ENCODE results near the gene TBC1D17. TPM values are rescaled to one million over a fixed set of nuclear protein-coding genes. Genes with fewer than 3 reads are reported as not detected.

TBC1D17 gene
- total RNA-seq, 1 experiment from 2014 or later, result 9.5 TPM

GRCh38 chr19:49889687-49890348, 12.3 kb downstream of the TBC1D17 start:
- peak; percentile 53 for DNase-seq (ENCODE audit: extremely low read depth, low read depth)

- DNase-seq (ENCODE audit: extremely low read depth, low read depth), result no peak
Measured at GRCh38 chr19:49890349-49891311, 13.1 kb downstream of the TBC1D17 start.

GRCh38 chr19:49891393-49891792, 13.9 kb downstream of the TBC1D17 start:
- DNase-seq (ENCODE audit: extremely low read depth, low read depth), result no peak

- DNase-seq (ENCODE audit: extremely low read depth, low read depth), result no peak
Measured at GRCh38 chr19:49892716-49893115, 15.2 kb downstream of the TBC1D17 start.

GRCh38 chr19:49894011-49894664, 16.6 kb downstream of the TBC1D17 start:
- no peak for DNase-seq (ENCODE audit: extremely low read depth, low read depth)

GRCh38 chr19:49894879-49895565, 17.5 kb downstream of the TBC1D17 start:
- no peak for DNase-seq (ENCODE audit: extremely low read depth, low read depth)

- DNase-seq (ENCODE audit: extremely low read depth, low read depth), result no peak
Measured at GRCh38 chr19:49895566-49896297, 18.2 kb downstream of the TBC1D17 start.

- DNase-seq (ENCODE audit: extremely low read depth, low read depth), result no peak
Measured at GRCh38 chr19:49896863-49897621, 19.5 kb downstream of the TBC1D17 start, which contains the start of gene IL4I1. TSS of gene IL4I1 (minus strand) at chr19:49896887. CDS start at chr19:49896160, 727 bp downstream.

GRCh38 chr19:49904136-49904535, 26.6 kb downstream of the TBC1D17 start:
- no peak for DNase-seq (ENCODE audit: extremely low read depth, low read depth)

- DNase-seq (ENCODE audit: extremely low read depth, low read depth), result no peak
Measured at GRCh38 chr19:49906879-49907564, 29.5 kb downstream of the TBC1D17 start.

GRCh38 chr19:49907745-49908446, 30.4 kb downstream of the TBC1D17 start:
- DNase-seq (ENCODE audit: extremely low read depth, low read depth), result no peak

GRCh38 chr19:49908480-49909420, 31.2 kb downstream of the TBC1D17 start:
- no peak for DNase-seq (ENCODE audit: extremely low read depth, low read depth)

GRCh38 chr19:49910179-49910578, 32.7 kb downstream of the TBC1D17 start:
- no peak for DNase-seq (ENCODE audit: extremely low read depth, low read depth)

GRCh38 chr19:49911381-49912145, 34.1 kb downstream of the TBC1D17 start:
- no peak for DNase-seq (ENCODE audit: extremely low read depth, low read depth)

GRCh38 chr19:49912965-49913685, 35.6 kb downstream of the TBC1D17 start:
- no peak for DNase-seq (ENCODE audit: extremely low read depth, low read depth)

All from NCI-H460 (cell line).